OCI-LY7 (cell line): ENCODE data around the gene ADAM29. TPM values are rescaled to one million over a fixed set of nuclear protein-coding genes. Genes with fewer than 3 reads are reported as not detected.

ENCODE experiments used
- BruUV-seq: library from RNA; stranded (reverse); fragments of 400-500 nt; replicated peaks from 2 replicates; lab custom pipeline; 2021; lab: Mats Ljungman, UMichigan
- CTCF ChIA-PET: fragments of 300-600 bp; sonication (Branson Sonifier 250); formaldehyde crosslinking; loops from one replicate; lab custom pipeline; 2022; ENCODE audit warnings: antibody characterized with exemption; ENCODE audit not compliant: unreplicated experiment; lab: Charles Lee
- POLR2A ChIA-PET: fragments of 300-600 bp; sonication (Branson Sonifier 250); formaldehyde crosslinking; loops from one replicate; lab custom pipeline; 2022; ENCODE audit warnings: antibody characterized with exemption; lab: Charles Lee
- DNase-seq: peaks from one replicate; pipeline ENCODE4 v3.0.0-alpha.2; 2015; ENCODE audit warnings: low spot score
- H2AFZ ChIP-seq: fragments of 200-600 bp; sonication (generic), shearing (Covaris generic); 2 replicates; pipeline ENCODE4 v1.6.1; 2014; ENCODE audit warnings: mild to moderate bottlenecking, antibody characterized with exemption, low read length, moderate library complexity
- H3K27ac ChIP-seq: fragments of 200-600 bp; sonication (generic); 2 replicates; pipeline ENCODE4 v1.5.1; 2014; ENCODE audit warnings: mixed run types, low read depth, mild to moderate bottlenecking, moderate library complexity, low read length, inconsistent platforms; ENCODE audit not compliant: poor library complexity, severe bottlenecking
- H3K36me3 ChIP-seq: fragments of 200-600 bp; sonication (generic); 2 replicates; pipeline ENCODE4 v1.6.1; 2014; ENCODE audit warnings: mild to moderate bottlenecking, antibody characterized with exemption, low read length, moderate library complexity, mixed read lengths; ENCODE audit not compliant: insufficient read depth
- H3K4me1 ChIP-seq: fragments of 200-600 bp; sonication (generic); 2 replicates; pipeline ENCODE4 v1.5.1; 2014; ENCODE audit warnings: mild to moderate bottlenecking, low read length; ENCODE audit not compliant: insufficient read depth, poor library complexity, severe bottlenecking
- H3K4me2 ChIP-seq: fragments of 200-600 bp; sonication (generic); 2 replicates; pipeline ENCODE4 v1.6.1; 2014; ENCODE audit warnings: mild to moderate bottlenecking, low read length
- H3K4me3 ChIP-seq: fragments of 200-600 bp; sonication (generic); 2 replicates; pipeline ENCODE4 v1.5.1; 2014; ENCODE audit warnings: mild to moderate bottlenecking, low read depth, low read length; ENCODE audit not compliant: poor library complexity, severe bottlenecking
- H3K79me2 ChIP-seq: fragments of 200-600 bp; sonication (generic); 2 replicates; pipeline ENCODE4 v1.6.1; 2016; ENCODE audit warnings: low read depth, mild to moderate bottlenecking, low read length, moderate library complexity, mixed read lengths; ENCODE audit not compliant: insufficient read depth
- H3K9me2 ChIP-seq: fragments of 200-600 bp; sonication (generic); 2 replicates; pipeline ENCODE4 v1.6.1; 2016; ENCODE audit warnings: mild to moderate bottlenecking, low read length, mixed read lengths; ENCODE audit not compliant: insufficient read depth
- H3K9me3 ChIP-seq: fragments of 200-600 bp; sonication (generic); 2 replicates; pipeline ENCODE4 v1.6.1; 2014; ENCODE audit warnings: mild to moderate bottlenecking, mixed run types, low read length, mixed read lengths
- H4K20me1 ChIP-seq: fragments of 200-600 bp; sonication (generic); 2 replicates; pipeline ENCODE4 v1.6.1; 2014; ENCODE audit warnings: mild to moderate bottlenecking, antibody characterized with exemption, low read length, moderate library complexity, mixed read lengths; ENCODE audit not compliant: insufficient read depth
- EZH2phosphoT487 ChIP-seq: fragments of 200-600 bp; sonication (generic); IDR thresholded peaks from 2 replicates; pipeline ENCODE4 v1.6.1; 2018; ENCODE audit warnings: low read depth, borderline replicate concordance, mild to moderate bottlenecking, mixed run types, antibody characterized with exemption, low read length, moderate library complexity, mixed read lengths
- intact Hi-C: fragments of 100-400 bp; cut with micrococcal nuclease; formaldehyde crosslinking; loops from one replicate; pipeline ENCODE4 v1.10.0; 2022; ENCODE audit not compliant: unreplicated experiment
- total RNA-seq, 2 experiments: library from RNA; depleted of rRNA in 1 of 2; stranded (reverse); fragments of >200 nt in 1 of 2; shearing (Covaris generic) in 1 of 2; gene quantifications; 2 replicates each; pipeline ENCODE4 v1.2.3, GENCODE V29; 2014 to 2022
- TF ChIP-seq, protein P1 (sequence below): fragments of 200-600 bp; sonication (generic); conservative IDR thresholded peaks from 2 replicates; pipeline ENCODE4 v1.5.1; 2014; ENCODE audit warnings: mild to moderate bottlenecking, antibody characterized with exemption, low read length, moderate library complexity, mixed read lengths

The ADAM29 gene
- total RNA-seq, 2 experiments from 2014 or later: 1.0 to 1.2 TPM

DNA sequence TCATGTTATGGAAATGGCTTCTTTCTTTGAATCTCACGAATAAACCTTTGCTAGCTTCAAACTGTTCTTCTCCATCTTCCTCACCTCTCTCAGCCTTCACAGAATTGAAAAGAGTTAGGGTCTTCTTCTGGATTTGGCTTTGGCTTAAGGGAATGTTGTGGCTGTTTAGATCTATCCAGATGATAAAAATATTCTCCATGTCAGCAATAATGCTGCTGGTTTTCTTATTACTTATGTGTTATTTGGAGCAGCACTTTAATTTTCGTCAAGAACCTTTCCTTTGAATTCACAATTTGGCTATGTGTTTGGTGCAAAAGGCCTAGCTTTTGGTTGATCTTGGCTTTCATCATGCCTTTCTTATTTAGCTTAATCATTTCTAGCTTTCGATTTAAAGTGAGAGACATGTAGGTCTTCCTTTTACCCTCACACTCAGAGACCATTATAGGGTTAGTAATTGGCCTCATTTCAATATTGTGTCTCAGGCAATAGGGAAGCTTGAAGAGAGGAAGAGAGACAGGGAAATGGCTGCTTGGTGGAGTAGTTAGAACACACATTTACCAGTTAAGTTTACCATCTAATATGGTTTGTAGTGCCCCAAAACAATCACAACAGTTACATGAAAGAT is 5.1 kb upstream of the ADAM29 start:
- H3K4me1 ChIP-seq: peaks cover 7% of the 10 kb centered on the region
- H3K36me3 ChIP-seq: peaks cover 52% of the 10 kb centered on the region
- POLR2A ChIA-PET: interaction anchor here (0.9 to 1.4 kb wide), 4 partner anchors 10 to 14 kb away, joined by 3 to 5 read pairs (median 4); no protein-coding TSS in a partner anchor
- no peak overlapping the region for H3K27ac ChIP-seq
- H3K9me3 ChIP-seq: peaks cover 77% of the 10 kb centered on the region
- no peak overlapping the region for H3K4me2 ChIP-seq
- CTCF ChIA-PET: no interaction called here
- H3K9me2 ChIP-seq: no peaks in the 10 kb centered on the region
- no peaks in the 10 kb centered on the region for H3K79me2 ChIP-seq
- no TSS peak for BruUV-seq
- H2AFZ ChIP-seq: peak overlapping the region; percentile 11; the same call in 1 of the 2 replicates
- DNase-seq: no peak
- no peaks in the 10 kb centered on the region for H4K20me1 ChIP-seq
- TF ChIP-seq, protein P1, sequence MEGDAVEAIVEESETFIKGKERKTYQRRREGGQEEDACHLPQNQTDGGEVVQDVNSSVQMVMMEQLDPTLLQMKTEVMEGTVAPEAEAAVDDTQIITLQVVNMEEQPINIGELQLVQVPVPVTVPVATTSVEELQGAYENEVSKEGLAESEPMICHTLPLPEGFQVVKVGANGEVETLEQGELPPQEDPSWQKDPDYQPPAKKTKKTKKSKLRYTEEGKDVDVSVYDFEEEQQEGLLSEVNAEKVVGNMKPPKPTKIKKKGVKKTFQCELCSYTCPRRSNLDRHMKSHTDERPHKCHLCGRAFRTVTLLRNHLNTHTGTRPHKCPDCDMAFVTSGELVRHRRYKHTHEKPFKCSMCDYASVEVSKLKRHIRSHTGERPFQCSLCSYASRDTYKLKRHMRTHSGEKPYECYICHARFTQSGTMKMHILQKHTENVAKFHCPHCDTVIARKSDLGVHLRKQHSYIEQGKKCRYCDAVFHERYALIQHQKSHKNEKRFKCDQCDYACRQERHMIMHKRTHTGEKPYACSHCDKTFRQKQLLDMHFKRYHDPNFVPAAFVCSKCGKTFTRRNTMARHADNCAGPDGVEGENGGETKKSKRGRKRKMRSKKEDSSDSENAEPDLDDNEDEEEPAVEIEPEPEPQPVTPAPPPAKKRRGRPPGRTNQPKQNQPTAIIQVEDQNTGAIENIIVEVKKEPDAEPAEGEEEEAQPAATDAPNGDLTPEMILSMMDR: no peak
- TF ChIP-seq EZH2phosphoT487: no peak
- no peak overlapping the region for H3K4me3 ChIP-seq
- intact Hi-C loops: no loop called here

DNA sequence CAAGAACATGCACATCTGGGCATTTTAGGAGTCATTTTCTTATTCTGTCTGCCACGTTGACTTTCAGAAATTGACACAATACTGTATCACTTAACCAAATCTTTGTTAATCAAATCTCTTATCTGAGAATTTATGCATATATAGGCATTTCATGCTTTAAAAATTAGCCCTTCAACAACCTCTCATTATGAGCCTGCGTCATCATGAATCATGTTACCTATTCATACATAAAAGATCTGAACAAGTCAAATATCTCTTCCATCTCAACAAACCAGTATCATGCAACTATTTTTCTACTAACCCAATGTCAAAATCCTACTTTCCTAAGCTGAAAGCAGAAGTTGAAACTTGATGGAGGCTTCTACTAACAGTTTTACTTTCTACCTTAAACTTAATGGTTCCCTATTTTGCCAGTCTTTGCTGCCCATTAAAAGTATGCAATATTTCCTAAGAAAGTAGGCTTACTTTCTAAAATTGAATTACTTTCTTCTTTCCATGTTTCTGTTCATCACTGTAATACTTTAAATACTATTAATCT is 1.8 kb downstream of the ADAM29 start:
- Histone ChIP-seq H3K4me1 (peaks cover 45% of the 10 kb centered on the region), H3K79me2 (no peaks in the 10 kb centered on the region), H3K27ac (peak overlapping the region; percentile 26), H3K9me3 (peaks cover 86% of the 10 kb centered on the region), H2AFZ (peak overlapping the region; percentile 89), H3K9me2 (no peaks in the 10 kb centered on the region), H3K4me3 (no peak overlapping the region), H3K4me2 (no peak overlapping the region), H4K20me1 (no peaks in the 10 kb centered on the region), H3K36me3 (peaks cover 82% of the 10 kb centered on the region)
- no TSS peak for BruUV-seq
- POLR2A ChIA-PET: interaction anchor here (0.6 to 3.9 kb wide), 7 partner anchors 9 to 199 kb away, joined by 3 to 24 read pairs (median 4); no protein-coding TSS in a partner anchor
- no peak for TF ChIP-seq EZH2phosphoT487
- TF ChIP-seq, protein P1: no peak
- intact Hi-C loops: loop anchor here (10.0 kb wide), 2 partner anchors 905 to 1395 kb away; partner anchors contain the start of gene SPCS3
- CTCF ChIA-PET: no interaction called here
- DNase-seq: no peak
